CD4-positive, alpha-beta T cell treated with Interleukin-21 for 1 hour (primary cell): Measurements from ENCODE around the gene PLCL1.
A peak's percentile ranks its signal among the peaks of the same experiment; 100 is the strongest.

ENCODE experiments used
- DNase-seq: peaks from one replicate; pipeline ENCODE4 v3.0.0-alpha.2; 2020

Gene PLCL1

GRCh38 chr2:197929886-197930227 lies 125.5 kb downstream of the PLCL1 start:
- DNase-seq: no peak

DNA sequence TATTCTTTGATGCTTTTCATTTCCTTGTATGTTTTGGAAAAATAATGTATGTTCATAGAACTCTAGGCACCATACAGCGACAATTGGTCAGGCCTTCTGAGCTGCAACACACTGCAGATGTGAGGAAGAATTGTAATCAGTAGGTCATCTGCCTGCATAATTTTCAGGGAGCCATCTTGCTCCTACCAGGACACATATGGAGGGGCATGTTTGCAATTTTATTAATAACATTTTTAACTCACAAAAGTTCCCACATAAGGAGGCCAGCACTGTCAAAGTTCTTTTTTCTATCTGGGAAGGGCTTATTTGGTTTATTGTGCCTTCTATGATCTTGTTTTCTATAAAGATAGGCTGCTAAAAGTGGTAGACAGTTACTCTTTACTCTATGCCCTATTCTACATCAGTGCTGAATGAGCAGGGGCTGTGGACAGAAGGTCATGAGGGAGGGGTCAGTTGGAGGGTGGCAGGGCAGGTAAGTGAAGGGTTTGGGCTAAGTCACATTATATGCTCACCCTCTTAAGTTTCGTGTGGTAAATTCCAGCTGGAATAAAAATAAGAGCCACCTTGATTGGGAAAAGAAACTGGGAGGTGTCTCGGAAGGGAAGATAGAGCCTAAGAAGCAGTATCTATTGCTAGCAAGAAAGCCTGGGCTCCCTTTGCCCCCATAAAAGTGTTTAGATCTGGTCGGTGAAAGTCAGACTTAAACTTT lies 126.3 kb downstream of the PLCL1 start:
- DNase-seq: no peak

- DNase-seq: no peak
Measured at GRCh38 chr2:197931661-197932312, 127.4 kb downstream of the PLCL1 start.

DNA sequence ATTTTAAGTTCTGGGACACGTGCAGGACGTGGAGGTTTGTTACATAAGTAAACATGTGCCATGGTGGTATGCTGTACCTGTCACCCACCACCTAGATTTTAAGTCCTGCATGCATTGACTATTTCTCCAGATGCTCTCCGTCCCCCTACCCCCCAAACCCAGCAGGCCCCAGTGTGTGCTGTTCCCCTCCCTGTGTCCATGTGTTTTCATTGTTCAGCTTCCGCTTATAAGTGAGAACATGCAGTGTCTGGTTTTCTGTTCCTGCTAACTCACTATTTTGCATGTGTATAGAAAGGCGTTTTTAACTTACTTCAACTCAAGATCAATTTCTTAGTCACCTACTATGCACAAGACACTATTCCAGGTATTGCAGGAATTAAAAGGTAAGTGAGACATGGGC lies 128.0 kb downstream of the PLCL1 start:
- no peak for DNase-seq

DNA sequence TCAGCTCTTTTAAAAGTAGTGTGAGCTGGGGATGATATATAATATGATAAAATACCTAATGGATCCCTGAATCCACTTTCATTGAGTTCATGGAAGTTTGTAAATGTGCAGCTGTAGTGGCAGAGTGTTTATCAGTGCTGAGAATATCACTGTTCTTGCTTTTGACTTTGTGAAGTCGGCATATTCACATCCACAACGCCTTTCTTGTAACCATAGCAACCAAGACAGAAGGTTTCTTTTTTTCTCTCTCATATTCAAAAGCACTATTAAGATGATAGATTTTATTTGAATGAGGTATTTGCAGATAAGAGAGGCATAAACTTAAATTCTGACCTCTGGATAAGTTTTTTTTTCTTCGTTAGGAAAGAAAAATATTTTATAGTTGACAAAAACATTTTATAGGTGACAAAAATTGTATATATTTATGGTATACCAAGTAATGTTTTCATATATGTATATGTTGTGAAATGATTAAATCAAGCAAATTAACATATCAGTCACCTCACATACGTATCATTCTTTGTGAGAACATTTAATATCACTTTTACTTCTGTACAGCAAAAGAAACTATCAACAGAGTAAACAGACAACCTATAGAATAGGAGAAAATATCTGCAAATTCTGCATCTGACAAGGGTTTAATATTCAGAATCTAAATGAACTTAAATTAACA lies 130.0 kb downstream of the PLCL1 start:
- DNase-seq: peak; percentile 38

DNA sequence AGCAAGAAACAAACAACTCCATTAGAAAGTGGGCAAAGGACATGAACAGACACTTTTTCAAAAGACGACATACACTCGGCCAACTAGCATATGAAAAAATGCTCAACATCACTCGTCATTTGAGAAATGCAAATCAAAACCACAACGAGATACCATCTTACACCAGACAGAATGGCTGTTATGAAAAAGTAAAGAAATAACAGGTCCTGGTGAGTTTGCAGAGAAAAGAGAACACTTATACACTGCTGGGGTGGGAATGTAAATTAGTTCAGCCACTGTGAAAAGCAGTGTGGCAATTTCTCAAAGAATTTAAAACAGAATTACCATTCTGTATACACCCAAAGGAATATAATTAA lies 130.5 kb downstream of the PLCL1 start:
- DNase-seq: peak; percentile 37

GRCh38 chr2:197937814-197938213 lies 133.4 kb downstream of the PLCL1 start:
- no peak for DNase-seq

DNA sequence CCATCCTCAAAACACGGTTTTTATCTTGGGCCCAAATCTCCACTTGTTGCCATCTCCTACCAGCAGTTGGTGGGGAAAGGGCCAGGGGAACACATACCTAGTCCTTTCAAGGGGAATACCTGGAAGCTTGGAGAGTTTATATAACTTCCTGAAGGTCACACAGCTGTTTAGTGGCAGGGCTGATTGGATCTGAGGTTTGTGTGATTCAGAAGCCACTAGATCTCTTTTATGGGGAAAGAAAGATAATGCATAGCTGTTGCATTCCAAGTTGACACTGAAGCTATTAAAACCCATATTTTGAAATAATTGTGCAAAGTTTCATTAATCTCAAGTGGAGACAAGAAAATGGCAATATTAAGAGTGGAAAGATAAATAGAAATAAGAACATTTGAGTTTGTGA lies 134.2 kb downstream of the PLCL1 start:
- DNase-seq: no peak

- no peak for DNase-seq
Measured at GRCh38 chr2:197939787-197940186, 135.4 kb downstream of the PLCL1 start.

DNA sequence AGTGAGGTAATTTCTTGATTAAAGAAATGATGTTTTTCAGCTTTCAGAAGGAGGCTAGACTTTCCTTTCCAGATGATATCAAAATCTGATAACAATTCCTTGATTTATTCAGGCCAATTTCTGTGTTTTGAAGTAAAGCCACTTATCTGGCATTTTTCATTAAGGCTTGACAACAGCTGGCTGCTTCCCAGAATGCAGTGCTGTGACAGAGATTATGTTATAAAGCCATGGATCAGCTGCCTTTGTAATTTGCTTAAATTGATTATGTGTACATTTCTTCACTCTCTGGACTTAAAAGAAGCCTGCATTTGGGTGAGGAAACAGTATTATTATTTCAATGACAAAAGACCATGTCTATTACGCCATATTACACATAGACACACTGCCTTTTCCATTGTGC lies 136.0 kb downstream of the PLCL1 start:
- no peak for DNase-seq

DNA sequence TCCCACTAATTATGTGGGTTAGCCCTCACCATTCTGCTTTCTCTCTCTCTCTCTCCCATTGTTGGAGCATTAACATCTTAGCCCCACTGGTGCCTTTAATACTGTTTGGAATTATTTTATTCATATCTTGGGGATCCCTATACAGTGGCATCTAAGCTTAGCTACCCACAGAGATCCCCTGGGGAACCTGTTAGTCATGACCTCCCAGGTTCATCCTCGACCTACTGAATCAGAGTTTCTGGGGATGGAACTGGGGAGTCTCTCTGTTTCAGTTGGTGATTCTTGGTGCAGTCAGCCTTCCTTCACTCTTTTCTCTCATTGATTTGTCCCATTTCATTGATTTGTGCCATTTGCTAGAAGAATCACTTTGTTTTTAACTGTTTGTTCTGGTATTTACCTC lies 137.3 kb downstream of the PLCL1 start:
- DNase-seq: no peak

DNA sequence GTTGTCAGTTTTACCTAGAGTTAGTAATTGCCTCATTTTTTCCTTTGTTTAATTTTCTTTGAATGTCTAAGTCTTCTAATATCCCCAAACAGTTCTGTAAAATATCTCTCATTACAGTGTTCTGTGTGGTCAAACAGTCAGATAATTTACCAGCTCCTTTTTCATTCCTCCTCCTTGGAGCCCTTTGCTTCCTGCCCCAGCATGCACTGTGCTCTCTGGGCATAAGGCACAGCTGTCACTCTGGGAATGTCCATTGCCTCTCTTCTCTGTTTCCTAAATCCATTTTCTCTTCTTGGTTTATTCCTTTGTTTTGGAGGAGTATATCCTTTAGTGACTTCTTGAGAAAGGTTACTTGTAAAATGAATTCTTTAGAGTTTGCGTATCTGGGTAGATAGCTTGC lies 139.3 kb downstream of the PLCL1 start:
- no peak for DNase-seq

DNA sequence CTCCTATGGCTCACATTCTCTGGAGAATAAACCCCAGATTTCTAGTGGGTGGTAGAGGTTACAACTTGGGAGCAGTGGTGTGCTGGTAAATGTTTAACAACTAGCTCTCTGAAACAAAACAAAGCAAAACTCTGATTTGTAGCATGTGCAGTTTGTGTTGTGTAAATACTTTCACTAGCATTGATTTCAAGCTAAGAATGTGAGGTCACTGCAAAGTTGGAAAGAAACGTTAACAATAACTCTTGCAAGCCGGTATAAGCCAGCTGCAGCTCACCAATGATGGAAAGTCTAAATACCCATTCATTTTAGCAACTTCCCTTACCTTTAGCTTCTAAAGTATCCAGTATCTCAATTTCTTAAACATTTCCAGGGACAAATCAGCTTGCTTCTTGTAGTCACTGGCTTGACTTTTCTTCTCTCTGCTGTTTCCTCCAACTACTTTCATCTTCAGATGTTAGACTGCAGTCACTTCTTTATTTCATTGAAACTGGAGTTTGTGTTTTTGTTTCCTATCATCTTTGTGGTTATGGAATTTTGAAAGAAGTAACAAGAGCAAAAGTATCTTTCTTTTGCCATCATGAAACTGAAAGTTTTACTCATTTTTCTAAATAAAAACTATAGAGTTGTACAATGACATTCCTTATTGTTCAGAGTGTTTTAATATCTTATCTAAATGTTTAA lies 140.2 kb downstream of the PLCL1 start:
- DNase-seq: no peak

GRCh38 chr2:197946562-197946961 lies 142.2 kb downstream of the PLCL1 start:
- DNase-seq: no peak

DNA sequence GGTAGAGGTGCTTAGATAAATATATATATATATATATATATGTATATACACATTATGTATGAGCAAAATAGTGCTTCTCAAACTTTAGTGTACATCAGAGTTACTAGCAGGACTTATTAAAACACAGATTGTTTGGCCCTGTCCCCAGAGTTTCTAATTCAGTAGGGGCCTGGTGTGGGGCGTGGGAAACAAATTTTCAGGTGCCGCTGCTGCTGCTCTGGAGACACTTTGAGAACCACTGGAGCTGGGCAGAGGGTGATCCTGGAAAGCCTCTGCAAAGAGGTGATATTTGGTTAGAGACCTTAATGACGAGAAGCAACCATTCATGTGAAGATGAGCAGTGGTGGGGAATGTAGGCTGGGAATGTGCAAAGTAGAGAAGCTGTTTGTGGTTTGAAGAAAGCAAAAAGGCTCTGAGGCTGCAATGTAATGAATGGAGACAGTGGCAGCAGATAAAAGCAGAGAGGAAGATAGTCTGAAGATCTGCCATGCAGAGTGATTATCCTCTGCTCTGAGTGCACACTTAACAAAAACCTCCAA lies 142.9 kb downstream of the PLCL1 start:
- DNase-seq: no peak

DNA sequence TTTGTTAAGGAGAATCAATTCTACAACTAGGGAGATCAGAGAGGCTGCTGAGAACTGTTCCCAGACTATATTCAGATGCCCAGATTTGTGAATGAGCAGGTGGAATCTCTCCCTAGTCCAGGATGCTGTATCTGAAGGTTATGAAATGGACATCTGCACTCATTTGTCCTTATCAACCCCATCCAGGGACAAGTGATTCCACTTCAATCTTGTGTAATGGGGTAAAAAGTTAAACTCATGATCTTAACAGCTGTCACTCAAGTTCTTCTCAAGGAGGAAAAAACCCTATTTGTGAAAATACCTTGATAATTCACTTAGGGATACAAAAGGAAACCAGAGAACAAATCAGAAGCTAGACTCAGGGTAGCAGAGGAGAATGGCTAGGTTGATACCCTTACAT lies 144.8 kb downstream of the PLCL1 start:
- no peak for DNase-seq

DNA sequence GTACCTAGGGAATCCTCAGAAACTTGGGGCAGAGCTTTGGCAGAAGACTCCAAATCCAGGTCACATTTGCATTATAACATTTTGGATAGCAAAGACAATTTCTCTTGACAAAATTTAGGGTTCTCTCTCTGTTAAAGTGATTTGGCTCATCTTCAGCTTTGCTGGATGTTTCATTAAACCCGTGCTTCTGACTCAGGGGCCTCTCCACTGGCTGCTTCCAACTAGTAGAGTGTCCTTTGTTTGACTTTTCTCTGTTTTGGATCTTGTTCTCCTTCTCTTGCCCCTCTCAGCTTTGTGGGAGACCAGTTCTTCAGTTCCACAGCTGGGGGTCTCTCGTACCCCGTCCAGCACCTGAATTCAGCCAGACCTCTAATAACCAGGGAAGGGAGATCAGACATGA lies 145.6 kb downstream of the PLCL1 start:
- no peak for DNase-seq

DNA sequence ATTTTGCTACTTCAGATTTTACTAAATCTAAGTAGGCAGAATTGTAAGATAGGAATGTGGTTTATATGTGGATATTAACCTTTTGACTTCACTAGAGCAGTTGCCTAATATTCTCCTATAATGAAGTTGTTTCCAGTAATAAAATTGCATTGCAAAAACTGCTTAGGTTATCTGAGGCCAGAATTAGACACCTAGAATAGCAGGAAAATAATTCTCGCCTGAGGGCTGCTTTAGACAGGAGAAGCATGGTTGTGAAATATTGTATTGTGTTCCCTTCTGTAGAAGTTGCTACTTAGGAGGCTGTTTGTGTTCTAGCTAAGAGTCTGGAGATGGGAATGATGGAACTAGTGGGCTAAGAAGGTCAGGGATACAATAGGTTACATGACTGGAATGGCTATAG lies 146.3 kb downstream of the PLCL1 start:
- DNase-seq: no peak

DNA sequence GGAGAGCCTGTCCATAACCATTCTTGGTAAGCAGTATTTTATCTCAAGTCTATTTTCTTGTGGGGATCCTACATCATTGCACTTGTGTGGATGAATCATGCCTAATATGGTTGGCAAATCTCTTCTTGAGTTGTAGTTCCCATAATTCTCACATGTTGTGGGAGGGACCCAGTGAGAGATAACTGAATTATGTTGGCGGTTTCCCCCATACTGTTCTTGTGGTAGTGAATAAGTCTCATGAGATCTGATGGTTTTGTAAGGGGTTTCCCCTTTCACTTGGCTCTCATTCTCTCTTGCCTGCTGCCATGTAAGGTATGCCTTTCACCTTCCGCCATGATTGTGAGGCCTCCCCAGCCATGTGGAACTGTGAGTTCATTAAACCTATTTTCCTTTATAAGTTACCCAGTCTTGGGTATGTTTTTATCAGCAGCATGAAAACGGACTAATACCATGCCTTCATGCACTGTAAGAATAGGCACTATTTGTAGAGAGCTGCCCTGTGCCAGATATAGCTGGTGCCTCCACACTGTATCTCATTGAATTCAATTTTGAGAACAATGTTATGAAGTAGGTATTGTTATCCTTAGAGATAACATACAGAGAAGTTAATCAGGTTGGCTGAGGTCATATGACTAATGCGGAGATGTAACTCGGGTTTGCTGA lies 148.3 kb downstream of the PLCL1 start:
- no peak for DNase-seq

DNA sequence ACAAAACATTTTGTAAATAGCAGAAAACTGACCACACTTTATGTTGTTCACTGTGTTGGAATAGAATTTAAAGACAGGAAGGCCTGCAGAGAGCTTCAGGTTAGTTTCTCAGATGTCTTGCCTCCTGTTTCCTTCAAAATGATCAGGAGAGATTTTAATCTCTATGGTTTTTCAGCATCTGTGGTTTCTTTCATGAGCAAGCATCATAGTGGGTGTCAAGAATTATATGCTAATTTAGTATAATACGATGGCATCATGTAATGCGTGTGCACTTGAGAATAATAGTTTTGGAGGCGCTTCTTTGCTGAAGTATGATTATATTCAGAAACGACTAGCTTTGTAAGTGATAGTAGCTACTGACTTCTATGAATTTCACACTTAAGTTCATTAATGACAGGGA lies 149.9 kb downstream of the PLCL1 start:
- DNase-seq: peak; percentile 30

GRCh38 chr2:197958592-197959150 lies 154.3 kb downstream of the PLCL1 start:
- no peak for DNase-seq

GRCh38 chr2:197959383-197959782 lies 155.0 kb downstream of the PLCL1 start:
- no peak for DNase-seq

- no peak for DNase-seq
Measured at GRCh38 chr2:197960786-197961185, 156.4 kb downstream of the PLCL1 start.
